Cardiac muscle cell (in vitro differentiated cells and primary cell): ENCODE data around the gene FAM90A1. TPM values are rescaled to one million over a fixed set of nuclear protein-coding genes. Genes with fewer than 3 reads are reported as not detected.
"Not testable (repeated sequence)": the region's sequence is repeated elsewhere in the genome, so short reads cannot be mapped to it uniquely, and the experiment has no call there.

Source experiments
- DNase-seq, 2 donors: peaks; one replicate each; pipeline versions ENCODE4 v3.0.0 to v3.0.0-alpha.2; 2010 to 2017; ENCODE audit warnings: low read depth in 1 of 2, low spot score in 1 of 2
- H3K27ac ChIP-seq: fragments of 200-600 bp; sonication (generic); 2 replicates; pipeline ENCODE4 v1.5.1; 2016
- H3K27me3 ChIP-seq: fragments of 200-600 bp; sonication (generic); 2 replicates; pipeline ENCODE4 v1.6.0; 2016; ENCODE audit warnings: control low read depth
- H3K36me3 ChIP-seq: fragments of 200-600 bp; sonication (generic); 2 replicates; pipeline ENCODE4 v1.5.1; 2016; ENCODE audit warnings: control low read depth
- H3K4me1 ChIP-seq: fragments of 200-600 bp; sonication (generic); 2 replicates; pipeline ENCODE4 v1.8.1; 2017; ENCODE audit warnings: low read depth, mild to moderate bottlenecking, mixed run types
- H3K4me3 ChIP-seq: fragments of 200-600 bp; sonication (generic); 2 replicates; pipeline ENCODE4 v1.5.1; 2016; ENCODE audit warnings: mild to moderate bottlenecking
- H3K9me3 ChIP-seq: fragments of 200-600 bp; sonication (generic); 2 replicates; pipeline ENCODE4 v1.5.1; 2017; ENCODE audit warnings: low read depth, mild to moderate bottlenecking, control low read depth
- polyA plus RNA-seq: library from polyadenylated mRNA; unstranded; fragments of >200 nt; fragmentation: Nextera tagmentation; extraction: Ambion mirVana; gene quantifications from 2 replicates; pipeline ENCODE4 v1.2.1, GENCODE V29; 2016
- total RNA-seq: library from RNA; depleted of rRNA; stranded (reverse); fragments of >200 nt; gene quantifications from 2 replicates; pipeline ENCODE4 v1.2.3, GENCODE V29; 2016
- TF ChIP-seq, protein P1 (sequence below): IDR thresholded peaks from 2 replicates; pipeline ENCODE4 v1.5.1; 2012; ENCODE audit warnings: low read depth, mild to moderate bottlenecking, low read length

Gene FAM90A1
- total and polyA plus RNA-seq, 2 experiments from 2014 or later, result 0.18 TPM; not detected in 1

- H3K4me3 ChIP-seq, H3K4me1 ChIP-seq, H3K36me3 ChIP-seq, H3K27ac ChIP-seq, H3K27me3 ChIP-seq, DNase-seq, H3K9me3 ChIP-seq: not testable (repeated sequence)
Measured at GRCh38 chr12:8227732-8228077, 287 bp upstream of the FAM90A1 start.

DNA sequence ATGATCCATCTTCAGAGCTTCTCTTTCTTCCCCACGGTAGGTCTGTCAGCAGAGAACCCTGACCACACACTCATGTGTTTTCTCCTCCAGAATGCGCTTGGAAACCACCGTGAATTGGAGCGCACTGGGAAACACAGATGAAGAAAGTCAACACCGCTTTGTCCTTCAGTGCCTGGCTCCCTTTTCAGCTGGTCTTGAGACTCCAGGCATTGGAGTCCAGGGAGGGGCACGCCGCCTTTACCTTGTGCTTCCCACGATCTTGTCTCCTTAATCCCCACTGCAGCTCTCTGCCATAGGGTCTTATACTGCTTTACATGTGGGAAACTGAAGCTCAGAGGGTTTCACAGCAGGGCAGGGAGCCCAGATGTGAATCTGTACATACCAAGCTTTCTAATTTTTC, 1.1 kb downstream of the FAM90A1 start:
- H3K4me3 ChIP-seq, result no peak overlapping the region
- H3K9me3 ChIP-seq, result no peaks in the 10 kb centered on the region
- H3K27me3 ChIP-seq, result no peaks in the 10 kb centered on the region
- TF ChIP-seq, protein P1, sequence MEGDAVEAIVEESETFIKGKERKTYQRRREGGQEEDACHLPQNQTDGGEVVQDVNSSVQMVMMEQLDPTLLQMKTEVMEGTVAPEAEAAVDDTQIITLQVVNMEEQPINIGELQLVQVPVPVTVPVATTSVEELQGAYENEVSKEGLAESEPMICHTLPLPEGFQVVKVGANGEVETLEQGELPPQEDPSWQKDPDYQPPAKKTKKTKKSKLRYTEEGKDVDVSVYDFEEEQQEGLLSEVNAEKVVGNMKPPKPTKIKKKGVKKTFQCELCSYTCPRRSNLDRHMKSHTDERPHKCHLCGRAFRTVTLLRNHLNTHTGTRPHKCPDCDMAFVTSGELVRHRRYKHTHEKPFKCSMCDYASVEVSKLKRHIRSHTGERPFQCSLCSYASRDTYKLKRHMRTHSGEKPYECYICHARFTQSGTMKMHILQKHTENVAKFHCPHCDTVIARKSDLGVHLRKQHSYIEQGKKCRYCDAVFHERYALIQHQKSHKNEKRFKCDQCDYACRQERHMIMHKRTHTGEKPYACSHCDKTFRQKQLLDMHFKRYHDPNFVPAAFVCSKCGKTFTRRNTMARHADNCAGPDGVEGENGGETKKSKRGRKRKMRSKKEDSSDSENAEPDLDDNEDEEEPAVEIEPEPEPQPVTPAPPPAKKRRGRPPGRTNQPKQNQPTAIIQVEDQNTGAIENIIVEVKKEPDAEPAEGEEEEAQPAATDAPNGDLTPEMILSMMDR, result no peak
- H3K36me3 ChIP-seq, result no peaks in the 10 kb centered on the region
- no peak for DNase-seq
- H3K4me1 ChIP-seq, result no peaks in the 10 kb centered on the region
- no peak overlapping the region for H3K27ac ChIP-seq

DNA sequence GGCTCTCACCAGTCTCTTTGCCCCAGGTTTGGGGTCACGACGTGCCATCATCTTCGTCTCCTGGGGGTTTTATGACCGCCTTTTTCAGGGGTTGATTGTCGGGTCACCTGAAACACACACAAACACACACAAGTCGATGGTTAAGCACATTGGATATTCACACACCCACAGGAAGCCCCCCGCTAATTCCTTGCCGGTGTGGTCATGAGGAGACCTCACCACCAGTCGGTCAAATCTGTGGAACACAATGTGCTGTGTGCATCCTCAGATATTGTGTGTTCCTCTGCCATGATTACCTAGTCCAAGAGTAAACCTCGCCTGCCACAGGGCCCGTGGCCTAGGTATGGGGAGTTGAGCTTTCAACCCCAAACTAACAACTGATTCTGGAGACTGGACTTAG, 2.6 kb downstream of the FAM90A1 start:
- H3K36me3 ChIP-seq, H3K4me1 ChIP-seq, DNase-seq, H3K4me3 ChIP-seq, H3K9me3 ChIP-seq, H3K27me3 ChIP-seq, H3K27ac ChIP-seq: not testable (repeated sequence)

DNA sequence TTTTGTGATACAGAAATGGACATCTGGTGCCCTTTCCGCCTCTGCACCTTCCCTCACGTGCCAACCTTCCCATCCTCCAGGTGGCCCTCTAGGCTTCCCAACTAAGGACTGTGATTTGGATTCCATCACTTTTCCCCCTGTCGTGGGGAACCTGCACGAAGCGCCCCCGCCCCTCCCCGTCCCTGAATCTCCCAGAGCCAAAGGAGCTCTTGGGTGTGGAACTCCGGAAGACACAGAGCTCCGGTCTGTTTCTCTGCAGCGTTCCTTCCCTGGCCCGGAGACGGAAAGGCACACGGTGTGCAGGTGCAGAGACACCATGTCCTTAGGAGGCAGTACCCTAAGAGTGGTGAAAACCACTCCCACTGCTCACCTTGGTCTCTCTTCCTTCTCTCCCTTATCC, 3.8 kb downstream of the FAM90A1 start:
- H3K9me3 ChIP-seq, DNase-seq, H3K4me3 ChIP-seq: not testable (repeated sequence)

GRCh38 chr12:8222303-8222702, 5.1 kb downstream of the FAM90A1 start:
- not testable (repeated sequence) for H3K36me3 ChIP-seq, H3K4me1 ChIP-seq, H3K4me3 ChIP-seq, H3K27me3 ChIP-seq, H3K9me3 ChIP-seq, DNase-seq, H3K27ac ChIP-seq

More for the DNA sequence above, 3.8 kb downstream of the FAM90A1 start:
- not testable (repeated sequence) for H3K27ac ChIP-seq, H3K4me1 ChIP-seq, H3K36me3 ChIP-seq, H3K27me3 ChIP-seq

- not testable (repeated sequence) for DNase-seq, H3K4me3 ChIP-seq, H3K9me3 ChIP-seq, H3K27ac ChIP-seq, H3K4me1 ChIP-seq, H3K27me3 ChIP-seq, H3K36me3 ChIP-seq
Measured at GRCh38 chr12:8221844-8222243, 5.6 kb downstream of the FAM90A1 start.

GRCh38 chr12:8221375-8221774, 6.0 kb downstream of the FAM90A1 start:
- H3K9me3 ChIP-seq, H3K4me3 ChIP-seq, DNase-seq, H3K27me3 ChIP-seq, H3K36me3 ChIP-seq, H3K27ac ChIP-seq, H3K4me1 ChIP-seq: not testable (repeated sequence)

DNA sequence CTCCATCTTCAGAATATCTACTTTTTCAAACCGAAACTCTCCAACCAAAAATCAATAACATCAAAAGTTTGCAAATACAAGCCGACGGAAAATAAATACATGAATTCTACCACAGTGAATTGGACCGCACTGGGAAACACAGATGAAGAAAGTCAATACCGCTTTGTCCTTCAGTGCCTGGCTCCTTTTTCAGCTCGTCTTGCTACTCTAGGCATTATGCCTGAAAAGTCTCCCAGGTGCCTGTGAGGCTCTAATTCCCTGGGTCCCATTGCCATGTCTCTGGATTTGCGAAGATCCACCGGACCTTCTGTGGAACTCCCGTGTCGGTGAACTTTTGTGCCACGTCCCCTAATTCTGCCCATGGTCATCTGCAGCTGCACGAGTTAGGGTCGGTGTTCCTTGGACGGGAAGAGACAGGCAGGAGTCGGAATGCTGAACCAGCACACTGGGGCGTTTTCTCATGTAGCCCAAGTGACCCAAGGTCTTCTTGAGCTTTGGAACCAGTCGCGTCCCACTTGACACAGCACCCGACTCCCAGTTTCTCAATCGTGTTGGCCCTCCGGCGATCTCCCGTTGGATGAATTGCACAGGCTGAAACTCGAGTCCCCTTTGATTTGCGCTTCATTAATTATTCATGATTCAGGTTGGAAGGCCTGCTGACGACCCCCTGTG, 8.6 kb downstream of the FAM90A1 start:
- not testable (repeated sequence) for H3K27ac ChIP-seq, H3K27me3 ChIP-seq, H3K4me3 ChIP-seq, H3K9me3 ChIP-seq, H3K4me1 ChIP-seq, DNase-seq, H3K36me3 ChIP-seq

DNA sequence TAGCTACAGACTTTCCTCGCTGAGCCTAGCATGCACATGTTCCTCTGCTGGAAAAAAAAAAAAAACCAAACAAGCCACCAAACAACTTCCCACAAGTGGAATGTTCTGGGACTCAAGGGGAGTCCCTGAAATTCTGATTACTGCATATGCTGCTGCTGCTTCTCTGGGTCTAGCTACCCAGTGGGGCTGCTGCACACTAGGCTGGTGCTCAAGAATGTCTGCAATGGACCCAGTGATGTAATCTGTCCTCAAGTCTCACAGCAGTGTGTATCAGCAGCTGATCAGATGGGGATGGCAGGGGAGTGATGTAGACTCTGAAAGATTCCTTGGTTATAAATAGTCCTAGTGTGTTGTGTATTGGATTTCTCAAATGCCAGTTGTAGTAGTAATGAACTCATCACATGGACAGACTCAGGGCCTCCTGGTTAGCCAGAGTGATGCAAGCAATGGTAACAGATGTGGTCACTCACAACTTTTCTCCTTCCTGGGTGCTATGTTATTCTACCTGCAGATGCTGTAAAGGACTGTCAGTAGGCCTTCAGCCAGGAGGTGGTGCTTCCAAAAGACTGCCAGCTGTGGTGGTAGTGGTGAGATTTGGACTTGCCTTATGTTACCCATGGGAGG, 29.6 kb downstream of the FAM90A1 start:
- not testable (repeated sequence) for H3K9me3 ChIP-seq, H3K36me3 ChIP-seq, H3K4me3 ChIP-seq, H3K27me3 ChIP-seq, H3K4me1 ChIP-seq, H3K27ac ChIP-seq
- DNase-seq, result peak; percentile 2 to 25

GRCh38 chr12:8188088-8188487, 39.3 kb downstream of the FAM90A1 start:
- not testable (repeated sequence) for H3K4me1 ChIP-seq, DNase-seq, H3K9me3 ChIP-seq, H3K27ac ChIP-seq, H3K27me3 ChIP-seq, H3K36me3 ChIP-seq, H3K4me3 ChIP-seq

DNA sequence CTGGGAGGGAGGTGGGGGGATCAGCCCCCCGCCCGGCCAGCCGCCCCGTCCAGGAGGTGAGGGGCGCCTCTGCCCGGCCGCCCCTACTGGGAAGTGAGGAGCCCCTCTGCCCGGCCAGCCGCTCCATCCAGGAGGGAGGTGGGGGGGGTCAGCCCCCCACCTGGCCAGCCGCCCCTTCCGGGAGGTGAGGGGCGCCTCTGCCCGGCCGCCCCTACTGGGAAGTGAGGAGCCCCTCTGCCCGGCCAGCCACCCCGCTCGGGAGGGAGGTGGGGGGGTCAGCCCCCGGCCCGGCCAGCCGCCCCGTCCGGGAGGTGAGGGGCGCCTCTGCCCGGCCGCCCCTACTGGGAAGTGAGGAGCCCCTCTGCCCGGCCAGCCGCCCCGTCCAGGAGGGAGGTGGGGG, 43.2 kb downstream of the FAM90A1 start:
- H3K36me3 ChIP-seq, H3K27ac ChIP-seq, H3K4me3 ChIP-seq, H3K9me3 ChIP-seq, H3K4me1 ChIP-seq, H3K27me3 ChIP-seq, DNase-seq: not testable (repeated sequence)

- not testable (repeated sequence) for H3K36me3 ChIP-seq, DNase-seq, H3K4me1 ChIP-seq, H3K9me3 ChIP-seq, H3K4me3 ChIP-seq, H3K27ac ChIP-seq, H3K27me3 ChIP-seq
Measured at GRCh38 chr12:8183346-8183745, 44.1 kb downstream of the FAM90A1 start.

- H3K27ac ChIP-seq, H3K9me3 ChIP-seq: not testable (repeated sequence)
Measured at GRCh38 chr12:8182923-8183322, 44.5 kb downstream of the FAM90A1 start.

GRCh38 chr12:8181271-8181670, 46.1 kb downstream of the FAM90A1 start:
- H3K4me3 ChIP-seq, H3K36me3 ChIP-seq, H3K4me1 ChIP-seq, DNase-seq, H3K9me3 ChIP-seq, H3K27me3 ChIP-seq, H3K27ac ChIP-seq: not testable (repeated sequence)

More at GRCh38 chr12:8182923-8183322, 44.5 kb downstream of the FAM90A1 start:
- H3K4me3 ChIP-seq, DNase-seq, H3K36me3 ChIP-seq, H3K27me3 ChIP-seq, H3K4me1 ChIP-seq: not testable (repeated sequence)
